Heart right ventricle (tissue), 16 donors: ENCODE data around the gene ZNF222. TPM values are rescaled to one million over a fixed set of nuclear protein-coding genes. Genes with fewer than 3 reads are reported as not detected.

Source experiments
- ATAC-seq, 8 donors: fragments of 200-7000 bp; cut with Tn5 transposase; one replicate each; pipeline ENCODE4 v1.9.1; 2020; ENCODE audit warnings: mild to moderate bottlenecking in 8 of 8, moderate library complexity in 8 of 8, moderate number of reproducible peaks in 1 of 8
- DNase-seq, 2 donors: peaks; one replicate each; pipeline ENCODE4 v3.0.0-alpha.2; 2020
- H3K27ac ChIP-seq, 10 donors: fragments of 200-600 bp; sonication (generic) in 2 of 10; one replicate each; pipeline versions ENCODE4 v1.5.0 to v1.8.0; 2020 to 2022; ENCODE audit warnings: mild to moderate bottlenecking in 3 of 10
- H3K27me3 ChIP-seq, 7 donors: fragments of 200-600 bp; one replicate each; pipeline ENCODE4 v1.8.0; 2021 to 2022; ENCODE audit warnings: mild to moderate bottlenecking in 2 of 7
- H3K36me3 ChIP-seq, 9 donors: fragments of 200-600 bp; sonication (generic) in 1 of 9; one replicate each; pipeline versions ENCODE4 v1.5.0 to v1.8.0; 2020 to 2022; ENCODE audit warnings: mild to moderate bottlenecking in 2 of 9
- H3K4me1 ChIP-seq, 9 donors: fragments of 200-600 bp; sonication (generic) in 1 of 9; one replicate each; pipeline versions ENCODE4 v1.5.0 to v1.8.0; 2020 to 2022; ENCODE audit warnings: mild to moderate bottlenecking in 4 of 9
- H3K4me3 ChIP-seq, 10 donors: fragments of 200-600 bp; sonication (generic) in 2 of 10; one replicate each; pipeline versions ENCODE4 v1.5.0 to v1.8.0; 2020 to 2022; ENCODE audit warnings: mild to moderate bottlenecking in 7 of 10, moderate library complexity in 2 of 10
- H3K9me3 ChIP-seq, 11 donors: fragments of 200-600 bp in 10 of 11; sonication (generic) in 2 of 11; one replicate each; pipeline versions ENCODE4 v1.5.0 to v1.8.0; 2013 to 2022; ENCODE audit warnings: mild to moderate bottlenecking in 2 of 11, control low read depth in 1 of 11, moderate library complexity in 1 of 11
- WGBS, 2 donors: extraction: QIAGEN DNeasy Blood & Tissue Kit; methylation state at CpG; one replicate each; pipeline ENCODE4 v1.1.7; 2013; ENCODE audit warnings: inconsistent platforms in 1 of 2; 5-methylcytosine and 5-hydroxymethylcytosine counted together
- intact Hi-C, 10 donors: fragments of 100-400 bp; cut with DNase I; formaldehyde crosslinking; loops; one replicate each; pipeline versions ENCODE4 v1.11.1 to v1.14.2; 2022
- polyA plus RNA-seq, 2 donors: library from polyadenylated mRNA; stranded (reverse); fragments of 200-250 nt; gene quantifications; one replicate each; pipeline ENCODE4 v1.2.3, GENCODE V29; 2013
- total RNA-seq, 10 donors: library from RNA; stranded (reverse); fragmentation: NEBNext Ultra II Directional in 3 of 10; extraction: Animal tissue kit (Norgen Biotek cat#: 25700) in 3 of 10; gene quantifications; one replicate each; pipeline versions ENCODE4 v1.2.1 to v1.2.4, GENCODE V29; 2021 to 2023
- TF ChIP-seq, protein P1 (sequence below), 9 donors: fragments of 200-600 bp; sonication (generic) in 2 of 9; IDR thresholded peaks; one replicate each; pipeline versions ENCODE4 v1.5.0 to v1.8.0; 2021 to 2022; ENCODE audit warnings: antibody characterized with exemption in 9 of 9, mild to moderate bottlenecking in 5 of 9, moderate library complexity in 1 of 9
- donor health status: Arrhythmogenic right ventricular cardiomyopathy.
- donor health status: ischemic (EF 13 %, LVEDD 7.1; RV severe dilation, severe dysfunction).
- donor health status: healthy with polysubstance abuse.
- donor health status: DM: no; HTN: yes; CAD: no.
- donor health status: DM: no; HTN: no; CAD: no.
- donor health status: ischemic (EF 25% LVEDD 6.9; RV normal size, moderate dysfunction).
- donor health status: ischemic (EF 25% LVEDD 5.7; RV mildly dilated, moderate dysfunction).
- donor health status: healthy.
- donor health status: DM: yes; HTN: yes; CAD: no.
- donor health status: Ischemic cardiomyopathy.
- donor health status: ischemic (EF 35%, LVEDD 5.7; RV mildly dilated, moderate dysfunction).
- donor health status: nonischemic (EF 11% LVEDD 7.7; RV severe dilation, severe dysfunction).
- donor health status: DM: yes; HTN: yes; CAD: no.
- donor health status: PGD.
- donor health status: ischemic (EF 29% LVEDD 5.4; RV normal size, mild dysfunction).
- donor health status: nonischemic (EF 23%, LVEDD 6.1; RV moderate dilation, normal function).

Gene ZNF222
- total and polyA plus RNA-seq, 12 donors: 2.1 to 5.8 (median 3.7) TPM

DNA sequence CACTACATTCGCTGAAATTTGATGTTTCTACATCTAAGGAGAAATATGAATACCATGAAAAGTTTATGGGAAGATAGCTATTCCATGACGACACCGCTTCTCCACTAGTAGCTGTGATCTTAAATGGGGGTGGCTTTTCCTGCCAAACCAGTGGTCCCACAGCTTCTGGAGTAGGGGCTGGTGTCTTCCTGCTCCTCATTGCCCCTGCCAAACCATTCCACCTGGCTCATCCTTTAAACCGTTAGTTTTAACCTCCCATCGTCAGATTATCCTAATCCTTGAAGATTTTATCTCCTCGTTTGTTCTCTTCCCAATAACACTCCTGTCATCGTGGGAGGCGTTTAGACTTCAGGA, 23.0 kb upstream of the ZNF222 start:
- peaks cover 0 to 31% (median 17%) of the 10 kb centered on the region in 9 donors for H3K4me1 ChIP-seq
- peak in 2 of 8 donors; percentile 4 to 5 for ATAC-seq
- H3K27me3 ChIP-seq: no peaks in the 10 kb centered on the region
- H3K36me3 ChIP-seq: peaks cover 0 to 21% (median 10%) of the 10 kb centered on the region in 9 donors
- no peak for DNase-seq
- 7 to 9% methylated on average over 8 of the region's 8 CpGs for WGBS, 2 donors
- H3K9me3 ChIP-seq: peaks cover 0 to 59% (median 0%) of the 10 kb centered on the region in 11 donors
- peak overlapping the region in 9 of 10 donors; percentile 64 to 88 (median 78) for H3K27ac ChIP-seq
- intact Hi-C loops: loop anchor here in 7 of 10 donors (1.0 to 10.0 kb wide), 10 partner anchors 17 to 353 kb away; partner anchors contain the start of genes ZNF155 (in 2 of the 7), ZNF222 (in 2 of the 7), ZNF224 (in 2 of the 7) and ZNF225 (in 2 of the 7)
- TF ChIP-seq, protein P1, sequence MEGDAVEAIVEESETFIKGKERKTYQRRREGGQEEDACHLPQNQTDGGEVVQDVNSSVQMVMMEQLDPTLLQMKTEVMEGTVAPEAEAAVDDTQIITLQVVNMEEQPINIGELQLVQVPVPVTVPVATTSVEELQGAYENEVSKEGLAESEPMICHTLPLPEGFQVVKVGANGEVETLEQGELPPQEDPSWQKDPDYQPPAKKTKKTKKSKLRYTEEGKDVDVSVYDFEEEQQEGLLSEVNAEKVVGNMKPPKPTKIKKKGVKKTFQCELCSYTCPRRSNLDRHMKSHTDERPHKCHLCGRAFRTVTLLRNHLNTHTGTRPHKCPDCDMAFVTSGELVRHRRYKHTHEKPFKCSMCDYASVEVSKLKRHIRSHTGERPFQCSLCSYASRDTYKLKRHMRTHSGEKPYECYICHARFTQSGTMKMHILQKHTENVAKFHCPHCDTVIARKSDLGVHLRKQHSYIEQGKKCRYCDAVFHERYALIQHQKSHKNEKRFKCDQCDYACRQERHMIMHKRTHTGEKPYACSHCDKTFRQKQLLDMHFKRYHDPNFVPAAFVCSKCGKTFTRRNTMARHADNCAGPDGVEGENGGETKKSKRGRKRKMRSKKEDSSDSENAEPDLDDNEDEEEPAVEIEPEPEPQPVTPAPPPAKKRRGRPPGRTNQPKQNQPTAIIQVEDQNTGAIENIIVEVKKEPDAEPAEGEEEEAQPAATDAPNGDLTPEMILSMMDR (IDR thresholded peaks at IDR 0.05): no peak
- peak overlapping the region; percentile 42 to 94 (median 80) for H3K4me3 ChIP-seq

DNA sequence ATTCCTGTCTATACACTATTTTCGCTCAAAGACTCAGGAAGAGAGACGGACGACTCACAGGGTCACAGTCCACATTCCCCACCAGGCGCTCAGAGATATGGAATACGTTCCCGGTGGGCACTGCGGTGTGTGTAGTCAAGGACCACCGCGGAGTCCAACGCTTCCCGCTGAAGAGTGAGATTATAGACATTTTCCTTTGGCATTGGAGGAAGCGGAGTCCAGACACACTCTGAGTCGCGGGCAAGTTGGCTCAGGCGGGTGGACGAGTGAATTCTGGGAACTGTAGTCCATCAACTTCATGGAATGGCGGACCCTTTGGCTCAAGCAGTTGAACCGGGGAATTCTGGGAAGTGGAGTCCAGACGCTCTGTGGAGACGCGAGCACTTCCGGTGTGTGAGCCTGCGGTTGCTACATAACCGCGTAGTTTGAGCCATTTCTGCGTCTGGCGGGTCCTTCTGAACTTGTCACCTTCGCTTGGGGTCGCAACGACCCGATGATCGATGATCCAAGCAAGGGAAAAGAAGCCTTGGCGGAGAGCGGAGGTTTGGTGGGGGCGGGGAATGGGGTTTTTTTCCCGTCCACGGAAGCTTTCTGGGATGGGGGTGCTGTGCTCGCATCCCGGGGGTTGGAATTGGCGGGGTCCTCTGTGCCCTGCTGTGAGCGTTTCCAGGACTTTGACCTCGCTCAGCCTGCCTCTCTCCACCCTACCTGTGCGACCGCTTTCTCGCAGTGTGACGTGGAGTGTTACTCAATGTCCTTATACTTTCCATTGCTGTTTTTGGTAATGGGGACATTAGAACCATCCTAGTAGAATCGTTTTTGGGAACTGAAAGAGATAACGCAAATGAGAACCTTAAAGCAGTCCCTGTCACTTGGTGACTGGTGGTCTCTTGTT, 22.4 kb upstream of the ZNF222 start, which contains the start of gene ZNF230:
ZNF230 (plus strand) TSS at position 392 of the 895 bp plus-strand sequence. CDS start 4,122 bp downstream, outside the sequence.
- Histone ChIP-seq H3K27ac (peak within 1 kb of the TSS in 9 of 10 donors; percentile 64 to 88 (median 78)), H3K27me3 (no peaks in the 10 kb centered on the region), H3K4me1 (peaks cover 0 to 31% (median 17%) of the 10 kb centered on the region in 9 donors), H3K4me3 (peak within 1 kb of the TSS; percentile 42 to 94 (median 80)), H3K9me3 (peaks cover 0 to 59% (median 0%) of the 10 kb centered on the region in 11 donors), H3K36me3 (peaks cover 0 to 24% (median 12%) of the 10 kb centered on the region in 9 donors)
- DNase-seq: peak; percentile 81 to 96
- intact Hi-C loops: loop anchor here in 7 of 10 donors (1.0 to 10.0 kb wide), 10 partner anchors 18 to 352 kb away; partner anchors contain the start of genes ZNF155 (in 2 of the 7), ZNF222 (in 2 of the 7), ZNF224 (in 2 of the 7) and ZNF225 (in 2 of the 7)
- TF ChIP-seq, protein P1 (IDR thresholded peaks at IDR 0.05): no peak
- 0 to 1% methylated on average over 48 of the region's 48 CpGs for WGBS, 2 donors
- peak; percentile 99 to 100 (median 100) for ATAC-seq

DNA sequence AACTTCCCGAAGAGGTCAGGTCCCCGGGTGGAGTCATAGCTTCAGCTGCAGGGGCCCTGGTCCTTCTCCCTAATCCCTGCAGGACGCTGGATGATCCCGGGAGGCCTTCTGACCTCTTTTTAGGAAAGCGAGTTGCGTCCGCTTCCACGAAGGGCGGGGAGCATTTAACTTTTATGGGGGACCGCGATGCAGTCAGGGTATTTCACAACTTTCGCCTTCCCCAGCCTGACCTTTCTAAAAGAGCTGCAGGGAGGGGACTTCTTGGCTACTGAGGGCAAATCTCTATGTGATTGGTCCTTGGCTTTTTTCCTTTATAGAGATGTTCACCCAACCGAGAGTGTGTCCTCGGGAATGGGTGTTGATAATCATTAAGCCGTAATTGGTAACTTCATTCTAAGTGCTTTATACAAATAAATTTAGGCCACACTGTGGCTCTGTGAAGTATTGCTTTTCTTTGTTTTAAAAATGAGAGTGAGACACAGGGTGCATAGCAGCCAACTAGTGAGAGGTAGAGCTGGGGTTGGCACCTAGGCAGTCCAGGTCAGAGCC, 21.6 kb upstream of the ZNF222 start:
- ATAC-seq: peak; percentile 2 to 51 (median 29)
- peak overlapping the region in 9 of 10 donors; percentile 64 to 88 (median 78) for H3K27ac ChIP-seq
- H3K27me3 ChIP-seq: no peaks in the 10 kb centered on the region
- H3K36me3 ChIP-seq: peaks cover 0 to 31% (median 19%) of the 10 kb centered on the region in 9 donors
- peak in 1 of 2 donors; percentile 15 for DNase-seq
- H3K4me3 ChIP-seq: peak overlapping the region; percentile 42 to 94 (median 80)
- TF ChIP-seq, protein P1 (IDR thresholded peaks at IDR 0.05): no peak
- peaks cover 0 to 31% (median 17%) of the 10 kb centered on the region in 9 donors for H3K4me1 ChIP-seq
- WGBS, 2 donors: 2 to 3% methylated on average over 15 of the region's 15 CpGs
- intact Hi-C loops: loop anchor here in 7 of 10 donors (2.0 to 10.0 kb wide), 8 partner anchors 19 to 351 kb away; partner anchors contain the start of genes ZNF222 (in 2 of the 7), ZNF224 (in 2 of the 7), ZNF225 (in 2 of the 7) and ZNF112 (in 1 of the 7)
- H3K9me3 ChIP-seq: peaks cover 0 to 59% (median 4%) of the 10 kb centered on the region in 11 donors
